Kidney epithelial cell (primary cell): ENCODE measurements around the gene FTO. TPM values are rescaled to one million over a fixed set of nuclear protein-coding genes. Genes with fewer than 3 reads are reported as not detected.

ENCODE experiments used
- DNase-seq: peaks from one replicate; pipeline ENCODE4 v3.0.0-alpha.2; 2010; ENCODE audit warnings: low read depth
- H3K27me3 ChIP-seq: 2 replicates; pipeline ENCODE4 v1.6.0; 2011; ENCODE audit warnings: low read length; ENCODE audit not compliant: control insufficient read depth, insufficient read depth
- H3K36me3 ChIP-seq: 2 replicates; pipeline ENCODE4 v1.5.1; 2011; ENCODE audit warnings: low read length; ENCODE audit not compliant: control insufficient read depth, insufficient read depth
- H3K4me3 ChIP-seq: 2 replicates; pipeline ENCODE4 v1.5.1; 2011; ENCODE audit warnings: low read depth, mild to moderate bottlenecking, control low read depth, low read length
- CTCF ChIP-seq: IDR thresholded peaks from 2 replicates; pipeline ENCODE4 v1.5.1; 2011; ENCODE audit warnings: mild to moderate bottlenecking, moderate library complexity, low read length, control low read depth, inconsistent platforms; ENCODE audit not compliant: insufficient read depth, poor library complexity, severe bottlenecking
- total RNA-seq: library from RNA; depleted of rRNA; stranded (reverse); fragments of >200 nt; gene quantifications from 2 replicates; pipeline ENCODE4 v1.2.3, GENCODE V29; 2015

The FTO gene
- total RNA-seq, 1 donor from 2014 or later = 66.9 TPM

GRCh38 chr16:54145881-54146280, 441.9 kb downstream of the FTO start:
- TF ChIP-seq CTCF = no peak
- Histone ChIP-seq H3K27me3 (no peaks in the 10 kb centered on the region), H3K36me3 (no peaks in the 10 kb centered on the region)

GRCh38 chr16:54148974-54149373, 445.0 kb downstream of the FTO start:
- H3K27me3 ChIP-seq = no peaks in the 10 kb centered on the region
- DNase-seq = no peak
- no peak for TF ChIP-seq CTCF
- H3K36me3 ChIP-seq = no peaks in the 10 kb centered on the region
- H3K4me3 ChIP-seq = no peak overlapping the region

More at GRCh38 chr16:54145881-54146280, 441.9 kb downstream of the FTO start:
- no peak for DNase-seq
- no peak overlapping the region for H3K4me3 ChIP-seq

GRCh38 chr16:54150861-54151260, 446.9 kb downstream of the FTO start:
- DNase-seq = no peak

GRCh38 chr16:54152362-54153239, 448.6 kb downstream of the FTO start:
- Histone ChIP-seq H3K27me3 (no peaks in the 10 kb centered on the region), H3K36me3 (no peaks in the 10 kb centered on the region), H3K4me3 (no peak overlapping the region)
- TF ChIP-seq CTCF = no peak
- no peak for DNase-seq

More at GRCh38 chr16:54150861-54151260, 446.9 kb downstream of the FTO start:
- Histone ChIP-seq H3K4me3 (no peak overlapping the region), H3K27me3 (no peaks in the 10 kb centered on the region), H3K36me3 (no peaks in the 10 kb centered on the region)
- TF ChIP-seq CTCF = no peak

GRCh38 chr16:54153240-54153934, 449.4 kb downstream of the FTO start:
- Histone ChIP-seq H3K27me3 (no peaks in the 10 kb centered on the region), H3K4me3 (no peak overlapping the region), H3K36me3 (no peaks in the 10 kb centered on the region)
- DNase-seq = no peak
- TF ChIP-seq CTCF = no peak
